ENCODE results near the gene OPCML.

Gene OPCML

DNA sequence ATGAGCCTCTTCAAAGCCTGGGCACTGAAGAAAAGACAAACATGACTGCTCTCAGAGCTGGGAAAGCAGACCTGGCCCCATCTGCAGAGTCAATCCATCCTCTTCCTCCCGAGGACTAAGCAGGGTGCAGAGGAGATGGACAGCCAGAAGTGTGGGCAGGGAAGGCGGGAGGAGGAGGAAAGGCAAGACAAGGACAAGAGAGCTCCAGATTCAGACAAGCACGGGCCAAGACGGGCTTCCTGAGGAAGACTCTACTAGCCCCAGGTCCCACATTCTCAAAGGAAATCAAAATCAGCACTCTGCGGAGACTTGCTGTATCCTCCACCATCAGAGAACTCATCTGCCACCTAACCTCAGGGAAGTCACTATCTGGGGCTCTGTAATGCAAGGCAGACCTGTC lies 28.5 kb downstream of the OPCML start:
- Mint-ChIP-seq H3K27ac (no peak overlapping the region), H3K9me3 (no peaks in the 10 kb centered on the region), H3K4me1 (ENCODE audit: low read depth) (no peaks in the 10 kb centered on the region), H3K4me3 (no peak overlapping the region), H3K36me3 (ENCODE audit: low read depth) (no peaks in the 10 kb centered on the region), H3K27me3 (no peaks in the 10 kb centered on the region)
- intact Hi-C loops (cut with micrococcal nuclease), result no loop called here

DNA sequence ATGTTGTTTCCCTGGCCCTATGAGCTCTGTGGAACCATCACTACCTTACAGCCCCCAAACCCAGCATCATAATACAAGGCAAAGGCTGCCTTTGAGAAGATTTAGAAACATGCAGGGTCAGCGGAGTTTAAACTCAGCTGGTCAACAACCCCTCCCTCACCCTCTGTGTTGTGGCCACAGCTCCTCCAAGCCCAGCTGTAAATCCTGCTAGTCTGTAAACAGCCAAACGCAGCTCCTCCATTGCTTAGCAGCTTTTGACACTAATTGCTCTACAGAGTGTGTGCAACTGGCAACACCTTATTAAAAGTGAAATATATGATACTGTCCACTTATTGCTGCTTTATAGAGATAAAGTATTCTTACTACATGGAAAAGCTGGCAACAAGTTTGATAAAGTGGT lies 29.1 kb downstream of the OPCML start:
- Mint-ChIP-seq H3K4me1 (ENCODE audit: low read depth) (no peaks in the 10 kb centered on the region), H3K4me3 (no peak overlapping the region), H3K9me3 (no peaks in the 10 kb centered on the region), H3K36me3 (ENCODE audit: low read depth) (no peaks in the 10 kb centered on the region), H3K27me3 (no peaks in the 10 kb centered on the region), H3K27ac (no peak overlapping the region)
- intact Hi-C loops (cut with micrococcal nuclease), result no loop called here

DNA sequence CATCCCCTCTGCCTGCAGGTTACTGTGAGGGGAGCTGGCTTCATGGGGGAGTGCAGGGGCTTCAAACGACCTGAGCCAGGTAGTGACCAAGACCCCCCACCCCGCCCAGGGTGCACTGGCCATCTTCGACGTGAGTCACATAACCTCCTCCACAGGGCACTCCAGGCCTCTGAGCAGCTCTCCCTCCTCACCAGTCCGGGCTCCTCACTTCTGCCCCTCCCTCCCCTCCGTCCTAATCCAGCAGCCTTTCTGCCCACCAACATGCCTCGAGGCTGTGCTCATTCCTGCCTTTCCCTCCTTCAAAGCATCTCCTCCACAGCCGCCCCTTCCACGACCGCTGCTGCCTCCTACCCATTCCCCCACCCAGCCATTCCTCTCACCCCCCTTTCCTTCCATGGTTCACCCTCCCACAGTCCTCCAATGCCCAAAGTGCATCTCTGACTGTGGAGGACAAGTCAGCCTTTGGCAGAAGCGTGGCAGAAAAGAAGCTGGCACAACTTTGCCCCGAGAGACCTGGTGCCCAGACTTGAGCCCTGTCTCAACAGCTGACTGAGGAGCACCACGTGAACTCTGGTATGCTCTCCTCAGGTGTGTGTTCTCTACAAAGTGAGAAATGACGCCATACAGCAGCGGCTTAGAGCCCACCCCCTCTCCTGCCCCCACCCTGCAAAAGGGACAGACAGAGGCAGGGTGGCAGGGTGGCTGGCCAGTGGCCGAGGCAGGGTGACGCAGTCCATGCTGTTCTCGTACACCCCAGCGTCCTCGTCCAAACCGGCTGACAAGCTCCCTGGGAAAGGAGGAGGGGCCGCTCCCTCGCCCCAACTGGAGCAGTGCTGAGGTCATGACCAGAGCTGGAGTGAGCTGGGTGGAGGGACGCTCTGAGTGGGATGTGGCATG lies 30.4 kb downstream of the OPCML start:
- Mint-ChIP-seq H3K27ac (no peak overlapping the region), H3K9me3 (peaks cover 7% of the 10 kb centered on the region), H3K4me3 (no peak overlapping the region), H3K36me3 (ENCODE audit: low read depth) (no peaks in the 10 kb centered on the region), H3K4me1 (ENCODE audit: low read depth) (no peaks in the 10 kb centered on the region), H3K27me3 (no peaks in the 10 kb centered on the region)
- intact Hi-C loops (cut with micrococcal nuclease), result no loop called here

DNA sequence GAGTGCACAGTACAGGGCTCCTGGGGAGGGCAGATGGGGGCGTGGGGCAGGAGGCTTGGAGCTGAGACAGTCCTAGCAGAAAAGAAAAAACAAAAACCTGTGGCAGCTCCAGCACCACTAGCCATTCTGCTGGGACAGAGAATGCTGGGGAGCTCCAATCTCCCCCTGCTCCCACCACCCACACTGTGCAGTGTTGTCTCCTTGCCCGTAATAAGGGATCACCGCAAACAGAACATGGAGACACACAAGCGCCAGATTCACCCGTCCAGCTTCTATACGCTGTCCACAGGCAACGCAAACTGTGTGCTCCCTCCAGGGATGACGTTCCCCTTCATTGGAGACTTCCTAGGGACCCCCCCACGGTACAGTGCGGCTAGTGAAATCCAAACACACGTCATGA lies 31.4 kb downstream of the OPCML start:
- Mint-ChIP-seq H3K27ac (no peak overlapping the region), H3K9me3 (peaks cover 12% of the 10 kb centered on the region), H3K36me3 (ENCODE audit: low read depth) (no peaks in the 10 kb centered on the region), H3K4me3 (no peak overlapping the region), H3K4me1 (ENCODE audit: low read depth) (no peaks in the 10 kb centered on the region), H3K27me3 (no peaks in the 10 kb centered on the region)
- intact Hi-C loops (cut with micrococcal nuclease), result no loop called here

DNA sequence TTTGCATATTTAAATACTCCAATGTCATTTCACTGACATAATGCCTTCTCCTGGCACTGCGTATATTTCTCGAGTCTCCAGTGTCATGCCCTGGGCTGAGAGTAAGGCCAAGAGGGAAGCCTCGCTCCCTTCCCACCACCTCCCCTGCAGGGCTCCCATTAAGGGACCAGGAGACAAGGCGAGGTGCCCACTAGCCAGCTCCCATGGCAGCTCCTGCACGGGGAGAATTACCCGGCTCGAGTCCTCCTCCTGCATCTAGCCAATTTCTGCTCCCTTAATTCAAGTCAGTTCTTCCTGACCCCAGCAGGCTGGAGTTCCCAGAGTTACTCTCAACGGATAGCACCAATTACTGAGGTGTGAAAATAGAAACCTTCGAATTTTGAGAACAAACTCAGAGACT lies 31.9 kb downstream of the OPCML start:
- Mint-ChIP-seq H3K9me3 (peaks cover 12% of the 10 kb centered on the region), H3K27ac (no peak overlapping the region), H3K4me3 (no peak overlapping the region), H3K36me3 (ENCODE audit: low read depth) (no peaks in the 10 kb centered on the region), H3K27me3 (no peaks in the 10 kb centered on the region), H3K4me1 (ENCODE audit: low read depth) (no peaks in the 10 kb centered on the region)
- intact Hi-C loops (cut with micrococcal nuclease), result no loop called here

DNA sequence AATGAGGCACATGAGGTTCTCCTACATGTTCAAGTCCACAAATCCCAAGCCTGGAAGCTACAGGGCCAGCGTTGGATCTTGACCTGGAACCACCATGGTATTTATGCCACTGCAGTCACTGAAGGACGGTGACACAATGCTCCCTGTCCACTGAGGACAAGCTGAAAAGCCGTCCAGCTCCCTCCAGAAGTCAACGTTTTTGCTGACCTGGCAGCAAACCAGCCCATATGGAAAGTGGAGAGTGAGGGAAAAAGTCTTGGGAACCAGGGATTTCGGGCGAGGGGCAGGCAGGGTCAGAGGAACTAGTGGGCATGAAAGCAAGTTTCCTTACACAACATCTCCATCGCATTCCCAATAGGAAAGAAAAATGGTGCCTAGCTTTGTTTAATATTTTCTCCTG lies 33.3 kb downstream of the OPCML start:
- intact Hi-C loops (cut with micrococcal nuclease), result no loop called here

DNA sequence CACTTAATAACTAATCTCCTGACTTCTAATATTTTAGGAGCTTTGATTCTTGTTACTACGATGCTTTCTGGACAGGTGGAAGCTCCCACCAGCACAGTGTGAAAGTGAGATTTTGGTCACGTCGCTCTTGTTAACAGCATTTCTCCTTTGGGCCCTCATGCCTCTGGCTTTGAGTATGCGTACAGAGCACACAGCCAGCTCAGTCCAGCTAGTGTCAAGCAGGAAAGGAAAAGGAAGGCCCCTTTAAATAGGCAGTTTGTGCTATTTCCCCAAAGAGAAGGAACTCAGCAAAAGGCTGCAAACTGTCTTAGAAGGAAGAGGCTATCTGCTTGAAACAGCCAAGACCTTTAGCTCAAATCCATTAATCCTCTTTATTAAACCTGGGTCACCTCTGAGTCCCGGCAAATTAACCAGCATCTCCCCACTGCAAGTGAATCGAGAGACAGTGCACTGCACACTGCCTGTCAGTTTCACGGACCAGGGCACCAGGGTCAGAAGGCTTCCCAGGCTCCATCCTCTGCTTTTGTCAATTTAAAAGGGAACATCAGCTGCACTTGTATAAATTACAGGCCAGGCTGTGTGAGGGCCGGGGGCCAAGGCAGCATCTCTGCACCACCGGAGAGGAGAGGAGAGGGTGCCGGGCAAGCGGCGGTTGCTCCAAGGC lies 34.7 kb downstream of the OPCML start:
- Mint-ChIP-seq H3K36me3 (ENCODE audit: low read depth) (no peaks in the 10 kb centered on the region), H3K27ac (no peak overlapping the region), H3K27me3 (no peaks in the 10 kb centered on the region), H3K9me3 (peaks cover 14% of the 10 kb centered on the region), H3K4me3 (no peak overlapping the region), H3K4me1 (ENCODE audit: low read depth) (no peaks in the 10 kb centered on the region)
- intact Hi-C loops (cut with micrococcal nuclease), result no loop called here

More for the DNA sequence above, 33.3 kb downstream of the OPCML start:
- no peak overlapping the region for H3K27ac Mint-ChIP-seq
- H3K9me3 Mint-ChIP-seq, result peaks cover 12% of the 10 kb centered on the region
- H3K4me3 Mint-ChIP-seq, result no peak overlapping the region
- H3K27me3 Mint-ChIP-seq, result no peaks in the 10 kb centered on the region
- no peaks in the 10 kb centered on the region for H3K4me1 Mint-ChIP-seq (ENCODE audit: low read depth)
- H3K36me3 Mint-ChIP-seq (ENCODE audit: low read depth), result no peaks in the 10 kb centered on the region

DNA sequence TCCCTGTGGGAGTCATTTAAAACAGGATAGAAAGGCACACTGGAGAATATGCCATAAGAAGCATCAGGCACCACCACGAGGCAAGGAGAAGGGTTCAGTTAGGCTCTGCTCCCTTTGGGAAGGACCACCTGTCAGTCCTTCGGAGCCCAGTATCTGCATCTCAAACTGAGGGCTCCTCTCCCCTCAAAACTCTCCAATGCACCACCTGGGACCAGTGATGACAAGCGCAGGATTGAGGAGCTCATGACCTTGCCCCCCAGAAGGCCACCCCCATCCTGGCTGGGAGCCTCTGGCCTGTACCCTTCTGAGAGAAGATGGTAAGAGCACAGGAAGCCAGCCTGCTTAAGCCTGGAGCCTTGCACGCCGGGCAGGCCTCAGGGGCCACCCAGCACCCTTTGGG lies 39.4 kb downstream of the OPCML start:
- intact Hi-C loops (cut with micrococcal nuclease), result no loop called here
- Mint-ChIP-seq H3K36me3 (ENCODE audit: low read depth) (no peaks in the 10 kb centered on the region), H3K4me3 (no peak overlapping the region), H3K27ac (no peak overlapping the region), H3K4me1 (ENCODE audit: low read depth) (no peaks in the 10 kb centered on the region), H3K27me3 (no peaks in the 10 kb centered on the region), H3K9me3 (peaks cover 37% of the 10 kb centered on the region)

DNA sequence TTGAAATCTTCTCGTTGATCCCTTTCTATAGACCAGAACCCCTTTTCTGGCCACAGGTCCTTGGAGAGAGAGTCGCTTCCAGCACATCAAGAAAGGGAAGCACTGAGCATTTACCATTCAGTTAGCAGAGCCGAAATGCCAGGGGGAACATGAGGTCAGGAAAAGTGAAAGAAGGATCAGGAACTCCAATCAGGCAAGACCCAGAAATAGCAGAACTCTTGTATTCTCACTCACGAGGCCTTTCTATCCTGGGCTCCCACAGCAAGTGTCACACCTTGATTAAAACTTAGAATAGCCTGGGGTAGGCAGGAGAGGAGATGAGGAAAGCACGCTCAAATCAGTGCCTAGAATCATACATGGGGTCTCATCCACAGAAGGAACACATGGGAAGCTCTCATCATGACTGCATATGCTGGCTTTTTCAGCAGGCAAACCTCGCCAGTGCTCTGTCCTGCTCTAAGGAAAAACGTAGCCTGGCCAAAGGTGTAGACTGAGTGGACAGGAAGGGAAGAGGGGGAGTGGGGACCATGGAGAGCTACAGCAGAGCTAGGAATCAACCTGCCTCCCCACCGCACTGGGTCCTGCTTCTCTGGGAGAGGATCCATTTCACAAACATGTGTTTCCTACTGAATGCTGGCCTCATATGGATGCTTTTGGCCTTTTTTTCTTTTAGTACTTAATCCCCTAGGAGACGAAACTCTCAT lies 40.5 kb downstream of the OPCML start:
- intact Hi-C loops (cut with micrococcal nuclease), result no loop called here
- no peaks in the 10 kb centered on the region for H3K4me1 Mint-ChIP-seq (ENCODE audit: low read depth)
- H3K27me3 Mint-ChIP-seq, result no peaks in the 10 kb centered on the region

DNA sequence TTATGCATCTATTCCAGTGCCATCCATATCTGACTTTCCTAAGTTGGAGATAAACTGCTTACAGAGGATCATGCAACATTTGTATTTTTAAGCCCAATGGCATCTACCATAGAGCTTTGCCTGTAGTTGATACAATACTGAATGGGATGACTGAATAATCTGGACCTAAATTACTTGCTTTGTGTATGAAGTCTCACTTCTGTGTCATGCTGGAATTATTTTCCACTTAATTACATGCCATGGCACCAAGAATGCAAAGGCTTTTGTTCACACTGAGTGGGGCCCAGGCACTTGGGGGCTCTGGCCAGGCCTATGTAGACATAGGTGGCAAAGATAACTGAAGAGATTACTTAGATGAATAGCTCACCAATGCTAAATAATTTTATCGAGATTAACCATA lies 51.6 kb downstream of the OPCML start:
- peaks cover 20% of the 10 kb centered on the region for H3K9me3 Mint-ChIP-seq
- intact Hi-C loops (cut with micrococcal nuclease), result no loop called here
- H3K27me3 Mint-ChIP-seq, result no peaks in the 10 kb centered on the region
- no peaks in the 10 kb centered on the region for H3K36me3 Mint-ChIP-seq (ENCODE audit: low read depth)
- no peak overlapping the region for H3K27ac Mint-ChIP-seq
- H3K4me3 Mint-ChIP-seq, result no peak overlapping the region
- no peaks in the 10 kb centered on the region for H3K4me1 Mint-ChIP-seq (ENCODE audit: low read depth)

More for the DNA sequence above, 40.5 kb downstream of the OPCML start:
- no peaks in the 10 kb centered on the region for H3K36me3 Mint-ChIP-seq (ENCODE audit: low read depth)
- no peak overlapping the region for H3K4me3 Mint-ChIP-seq
- H3K27ac Mint-ChIP-seq, result no peak overlapping the region
- peaks cover 35% of the 10 kb centered on the region for H3K9me3 Mint-ChIP-seq

DNA sequence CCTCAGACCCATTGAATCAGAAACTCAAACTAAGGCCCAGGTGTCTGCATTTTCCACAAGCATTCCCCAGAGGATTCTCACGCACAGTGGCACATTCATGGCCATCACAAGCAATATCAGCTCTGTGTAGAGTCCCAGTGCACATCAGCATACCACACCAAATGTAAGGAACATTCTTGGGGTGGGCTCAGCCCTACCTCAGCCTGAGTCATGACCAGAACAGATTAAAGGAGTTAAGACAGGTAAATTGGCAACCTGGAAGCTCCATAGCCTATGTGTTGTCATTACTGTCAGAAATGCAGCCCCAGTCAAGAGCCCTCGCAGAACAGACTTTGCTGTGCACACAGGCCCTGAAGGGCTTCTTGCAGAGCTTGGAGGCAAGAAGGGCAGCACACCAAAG lies 53.1 kb downstream of the OPCML start:
- no peaks in the 10 kb centered on the region for H3K36me3 Mint-ChIP-seq (ENCODE audit: low read depth)
- no peak overlapping the region for H3K4me3 Mint-ChIP-seq
- no peaks in the 10 kb centered on the region for H3K27me3 Mint-ChIP-seq
- intact Hi-C loops (cut with micrococcal nuclease), result no loop called here
- H3K9me3 Mint-ChIP-seq, result peaks cover 20% of the 10 kb centered on the region
- no peaks in the 10 kb centered on the region for H3K4me1 Mint-ChIP-seq (ENCODE audit: low read depth)
- H3K27ac Mint-ChIP-seq, result no peak overlapping the region

DNA sequence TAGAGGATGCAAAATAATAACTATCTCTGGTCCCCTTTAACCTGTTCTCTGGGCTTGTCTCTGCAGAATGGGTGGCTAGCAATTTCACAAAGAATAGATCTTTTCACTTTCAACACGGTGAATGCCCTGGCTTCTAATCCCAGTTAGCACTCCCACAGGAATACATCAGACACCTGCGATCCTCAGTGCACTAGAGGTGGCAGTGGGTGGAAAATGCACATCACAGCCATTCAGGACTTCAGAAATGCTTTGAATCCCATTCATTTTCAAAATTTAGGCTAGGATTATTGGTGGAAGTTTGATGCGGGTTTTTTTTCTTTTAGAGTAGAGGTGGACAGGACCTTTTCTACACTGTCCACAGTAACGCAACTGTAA lies 55.1 kb downstream of the OPCML start:
- no peak overlapping the region for H3K27ac Mint-ChIP-seq

DNA sequence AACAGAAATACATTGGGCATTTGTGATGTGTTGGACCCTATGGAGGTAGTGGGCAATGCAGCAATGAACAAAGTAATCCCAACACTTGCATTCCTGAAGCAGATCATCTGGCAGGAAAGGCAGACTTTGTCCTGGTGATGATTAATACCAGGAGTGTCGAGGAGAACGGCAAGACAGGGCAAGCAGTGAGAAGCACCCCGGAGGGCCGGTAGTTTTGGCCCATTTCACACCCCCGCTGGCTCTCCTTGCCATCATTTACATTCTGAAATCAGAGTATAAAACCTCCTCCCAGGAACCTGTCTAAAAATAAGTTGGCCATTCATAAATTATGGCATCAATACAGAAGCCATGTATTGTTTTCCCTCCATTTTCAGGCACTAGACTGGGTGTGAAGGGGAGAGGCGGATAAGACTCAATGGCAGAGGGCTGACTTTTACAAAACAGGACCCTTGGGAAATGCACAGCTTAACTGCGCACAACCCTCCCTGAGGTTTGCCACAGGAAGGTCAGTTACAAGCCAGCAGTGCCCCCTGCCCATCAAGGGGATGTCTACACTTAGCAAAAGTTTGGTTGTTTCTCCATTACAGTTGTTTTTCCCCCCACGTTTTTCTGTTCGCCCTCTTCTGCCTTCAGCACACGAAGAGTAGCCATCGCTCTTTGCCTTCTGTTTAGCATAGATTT lies 55.6 kb downstream of the OPCML start:
- Mint-ChIP-seq H3K36me3 (ENCODE audit: low read depth) (no peaks in the 10 kb centered on the region), H3K27me3 (no peaks in the 10 kb centered on the region), H3K4me1 (ENCODE audit: low read depth) (no peaks in the 10 kb centered on the region)

More for the DNA sequence above, 55.1 kb downstream of the OPCML start:
- H3K9me3 Mint-ChIP-seq, result peaks cover 18% of the 10 kb centered on the region
- no peak overlapping the region for H3K4me3 Mint-ChIP-seq
- intact Hi-C loops (cut with micrococcal nuclease), result no loop called here
- H3K36me3 Mint-ChIP-seq (ENCODE audit: low read depth), result no peaks in the 10 kb centered on the region
- H3K27me3 Mint-ChIP-seq, result no peaks in the 10 kb centered on the region
- no peaks in the 10 kb centered on the region for H3K4me1 Mint-ChIP-seq (ENCODE audit: low read depth)

DNA sequence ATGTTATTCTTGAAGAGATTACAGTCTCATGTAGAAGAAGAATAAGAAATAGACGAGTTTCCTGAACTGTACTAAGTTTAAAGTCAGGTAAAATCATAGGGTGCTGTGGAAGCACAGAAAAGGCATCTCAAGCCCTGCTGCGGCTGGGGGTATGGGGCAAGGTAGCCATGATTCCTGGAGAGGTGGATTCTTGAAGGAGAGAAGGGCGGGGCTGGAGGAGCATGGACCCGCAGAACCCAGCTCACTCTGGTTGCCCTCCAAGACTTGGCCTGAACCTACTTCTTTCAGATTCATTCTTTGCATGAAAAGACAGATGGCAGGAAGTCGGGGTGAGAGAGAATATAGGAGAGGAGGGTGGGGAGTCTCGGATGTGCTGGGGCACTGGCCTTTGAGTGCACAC lies 57.8 kb downstream of the OPCML start:
- H3K27ac Mint-ChIP-seq, result no peak overlapping the region
- H3K4me3 Mint-ChIP-seq, result no peak overlapping the region
- H3K36me3 Mint-ChIP-seq (ENCODE audit: low read depth), result no peaks in the 10 kb centered on the region
- H3K9me3 Mint-ChIP-seq, result no peaks in the 10 kb centered on the region
- no peaks in the 10 kb centered on the region for H3K4me1 Mint-ChIP-seq (ENCODE audit: low read depth)
- no peaks in the 10 kb centered on the region for H3K27me3 Mint-ChIP-seq
- intact Hi-C loops (cut with micrococcal nuclease), result no loop called here

More for the DNA sequence above, 55.6 kb downstream of the OPCML start:
- Mint-ChIP-seq H3K4me3 (no peak overlapping the region), H3K27ac (no peak overlapping the region), H3K9me3 (peaks cover 13% of the 10 kb centered on the region)
- intact Hi-C loops (cut with micrococcal nuclease), result no loop called here

Data from dendritic cell treated with granulocyte-macrophage colony-stimulating factor and Interleukin-4, amounts not matched to agents 40 ng/mL and 50 ng/mL, for 4 days (primary cell).